Measurements from ENCODE around the gene ITGAV. TPM values are rescaled to one million over a fixed set of nuclear protein-coding genes. Genes with fewer than 3 reads are reported as not detected.

ITGAV gene
- total and polyA plus RNA-seq, 9 donors = 35.3 to 123 (median 96.8) TPM

DNA sequence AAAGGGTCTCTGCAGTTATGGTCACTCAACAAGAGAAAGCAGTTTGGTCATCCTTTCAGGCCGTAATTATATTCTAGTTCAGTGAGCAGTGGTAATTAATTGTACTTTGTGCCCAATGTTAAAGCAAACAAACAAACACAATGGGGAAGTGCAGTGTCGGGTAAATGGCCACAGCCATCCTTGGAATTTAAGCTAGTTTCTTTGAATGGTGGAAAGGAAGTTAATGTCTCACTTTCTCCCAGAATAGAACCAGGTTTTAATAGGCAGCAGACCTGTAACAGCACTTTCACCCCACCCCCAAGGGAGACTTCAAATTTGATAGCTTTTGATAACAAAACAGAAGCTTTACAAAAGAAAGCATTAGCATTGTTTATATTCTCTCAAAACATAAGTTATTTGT, 20.0 kb upstream of the ITGAV start:
- 76 to 82% (median 80%) methylated on average over 2 of the region's 2 CpGs for WGBS, 3 donors
- no peaks in the 10 kb centered on the region for H3K4me1 ChIP-seq (ENCODE audit: insufficient read depth)
- TF ChIP-seq EP300 (IDR thresholded peaks at IDR 0.05) (no peak), POLR2A (IDR thresholded peaks at IDR 0.05) (no peak)
- TF ChIP-seq, protein P1, sequence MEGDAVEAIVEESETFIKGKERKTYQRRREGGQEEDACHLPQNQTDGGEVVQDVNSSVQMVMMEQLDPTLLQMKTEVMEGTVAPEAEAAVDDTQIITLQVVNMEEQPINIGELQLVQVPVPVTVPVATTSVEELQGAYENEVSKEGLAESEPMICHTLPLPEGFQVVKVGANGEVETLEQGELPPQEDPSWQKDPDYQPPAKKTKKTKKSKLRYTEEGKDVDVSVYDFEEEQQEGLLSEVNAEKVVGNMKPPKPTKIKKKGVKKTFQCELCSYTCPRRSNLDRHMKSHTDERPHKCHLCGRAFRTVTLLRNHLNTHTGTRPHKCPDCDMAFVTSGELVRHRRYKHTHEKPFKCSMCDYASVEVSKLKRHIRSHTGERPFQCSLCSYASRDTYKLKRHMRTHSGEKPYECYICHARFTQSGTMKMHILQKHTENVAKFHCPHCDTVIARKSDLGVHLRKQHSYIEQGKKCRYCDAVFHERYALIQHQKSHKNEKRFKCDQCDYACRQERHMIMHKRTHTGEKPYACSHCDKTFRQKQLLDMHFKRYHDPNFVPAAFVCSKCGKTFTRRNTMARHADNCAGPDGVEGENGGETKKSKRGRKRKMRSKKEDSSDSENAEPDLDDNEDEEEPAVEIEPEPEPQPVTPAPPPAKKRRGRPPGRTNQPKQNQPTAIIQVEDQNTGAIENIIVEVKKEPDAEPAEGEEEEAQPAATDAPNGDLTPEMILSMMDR (IDR thresholded peaks at IDR 0.05) = no peak
- DNase-seq = no peak
- no peaks in the 10 kb centered on the region for H3K9me3 ChIP-seq
- H3K27ac ChIP-seq = no peak overlapping the region
- intact Hi-C loops (cut with DNase I) = no loop called here
- H3K36me3 ChIP-seq = no peaks in the 10 kb centered on the region
- no peak overlapping the region for H3K4me3 ChIP-seq
- no peaks in the 10 kb centered on the region for H3K27me3 ChIP-seq

GRCh38 chr2:186570604-186571003, 19.3 kb upstream of the ITGAV start:
- Histone ChIP-seq H3K9me3 (no peaks in the 10 kb centered on the region), H3K27ac (no peak overlapping the region), H3K36me3 (no peaks in the 10 kb centered on the region), H3K4me3 (no peak overlapping the region), H3K27me3 (no peaks in the 10 kb centered on the region), H3K4me1 (ENCODE audit: insufficient read depth) (no peaks in the 10 kb centered on the region)
- no peak for TF ChIP-seq EP300 (IDR thresholded peaks at IDR 0.05)
- TF ChIP-seq, protein P1 (IDR thresholded peaks at IDR 0.05) = no peak
- WGBS, 3 donors = 67 to 77% (median 74%) methylated on average over 5 of the region's 5 CpGs
- DNase-seq = no peak
- intact Hi-C loops (cut with DNase I) = no loop called here

GRCh38 chr2:186572705-186573104, 17.2 kb upstream of the ITGAV start:
- Histone ChIP-seq H3K36me3 (no peaks in the 10 kb centered on the region), H3K27ac (no peak overlapping the region), H3K4me1 (ENCODE audit: insufficient read depth) (no peaks in the 10 kb centered on the region), H3K9me3 (no peaks in the 10 kb centered on the region), H3K27me3 (no peaks in the 10 kb centered on the region), H3K4me3 (no peak overlapping the region)
- DNase-seq = no peak
- 96 to 97% (median 96%) methylated on average over 5 of the region's 5 CpGs for WGBS, 3 donors
- intact Hi-C loops (cut with DNase I) = no loop called here
- TF ChIP-seq, protein P1 (IDR thresholded peaks at IDR 0.05) = no peak
- TF ChIP-seq POLR2A (IDR thresholded peaks at IDR 0.05) = no peak
- TF ChIP-seq EP300 (IDR thresholded peaks at IDR 0.05) = no peak

DNA sequence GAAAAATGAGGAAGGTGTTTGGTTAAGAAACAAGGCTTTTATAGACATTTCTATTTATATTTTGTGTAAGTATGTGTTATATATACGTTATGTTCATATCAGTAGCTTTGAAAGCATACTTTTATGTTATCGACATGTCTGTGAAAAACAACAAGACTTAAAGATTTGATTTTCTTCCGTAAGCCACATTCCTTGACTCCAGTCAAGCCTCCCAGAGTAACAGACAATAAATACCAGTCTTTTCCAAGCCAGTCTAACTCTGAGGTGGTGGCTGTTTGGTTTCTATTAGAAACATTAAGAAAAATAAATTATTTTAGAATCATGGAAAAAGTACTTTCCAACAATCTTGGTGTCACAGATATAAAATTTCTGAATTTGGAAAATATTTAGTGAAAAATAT, 16.3 kb upstream of the ITGAV start:
- no peaks in the 10 kb centered on the region for H3K4me1 ChIP-seq (ENCODE audit: insufficient read depth)
- no peaks in the 10 kb centered on the region for H3K36me3 ChIP-seq
- DNase-seq = no peak
- intact Hi-C loops (cut with DNase I) = no loop called here
- H3K27me3 ChIP-seq = no peaks in the 10 kb centered on the region
- H3K27ac ChIP-seq = no peak overlapping the region
- 74 to 86% (median 79%) methylated on average over 3 of the region's 3 CpGs for WGBS, 3 donors
- no peak overlapping the region for H3K4me3 ChIP-seq
- TF ChIP-seq EP300 (IDR thresholded peaks at IDR 0.05) (no peak), POLR2A (IDR thresholded peaks at IDR 0.05) (no peak)
- TF ChIP-seq, protein P1 (IDR thresholded peaks at IDR 0.05) = no peak
- no peaks in the 10 kb centered on the region for H3K9me3 ChIP-seq

DNA sequence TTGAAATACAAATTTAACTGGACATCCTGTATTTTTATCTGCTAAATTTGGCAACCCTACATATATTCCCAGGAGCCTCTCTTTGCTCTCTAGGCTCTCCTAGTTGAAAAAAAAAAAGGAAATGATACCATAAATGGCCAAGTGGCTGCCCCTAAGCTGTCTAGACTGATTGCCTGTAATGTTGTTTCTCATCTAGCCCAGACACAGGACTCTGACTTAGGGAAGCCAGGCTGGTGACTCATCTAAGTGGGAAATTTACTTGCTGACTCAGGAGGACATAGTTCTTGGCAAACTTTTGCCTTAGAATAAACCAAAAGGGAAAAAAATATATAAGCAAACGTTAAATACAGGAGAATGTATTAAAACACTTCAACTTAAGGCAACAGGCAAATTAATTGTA, 14.6 kb upstream of the ITGAV start:
- Histone ChIP-seq H3K9me3 (no peaks in the 10 kb centered on the region), H3K27me3 (no peaks in the 10 kb centered on the region), H3K4me1 (ENCODE audit: insufficient read depth) (no peaks in the 10 kb centered on the region), H3K36me3 (no peaks in the 10 kb centered on the region), H3K27ac (no peak overlapping the region), H3K4me3 (no peak overlapping the region)
- intact Hi-C loops (cut with DNase I) = no loop called here
- TF ChIP-seq, protein P1 (IDR thresholded peaks at IDR 0.05) = no peak
- no peak for TF ChIP-seq POLR2A (IDR thresholded peaks at IDR 0.05)
- TF ChIP-seq EP300 (IDR thresholded peaks at IDR 0.05) = no peak
- WGBS, 3 donors = 0 to 2% (median 0%) methylated on average over 1 of the region's 1 CpG
- peak in 2 of 5 donors; percentile 36 to 42 for DNase-seq

Measured in ovary (tissue), 9 donors.